GM04504 (cell line): ENCODE data around the gene ACTN1.
A peak's percentile ranks its signal among the peaks of the same experiment; 100 is the strongest.

Source experiments
- DNase-seq: peaks from one replicate; pipeline ENCODE4 v3.0.0-alpha.2; 2012; ENCODE audit warnings: low read depth

Gene ACTN1

DNA sequence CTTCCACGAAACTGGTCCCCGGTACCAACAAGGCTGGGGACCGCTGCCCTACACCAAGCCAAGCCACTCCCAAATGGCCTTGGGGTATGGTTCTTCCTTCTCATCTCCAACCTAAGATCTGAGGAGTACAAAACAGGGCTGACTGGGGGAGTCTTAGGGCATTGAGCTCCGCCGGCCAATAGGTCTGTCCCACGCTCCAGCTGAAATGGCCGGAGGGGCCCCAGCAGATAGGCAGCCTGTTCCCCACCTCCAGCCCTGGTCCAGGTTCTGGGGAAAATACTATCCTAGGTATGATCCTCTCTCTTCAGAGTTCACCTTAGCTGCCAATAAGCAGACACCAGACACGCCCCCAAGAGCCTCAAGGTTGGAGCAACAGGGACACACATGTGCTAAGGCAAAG is 90.2 kb downstream of the ACTN1 start:
- DNase-seq = no peak

DNA sequence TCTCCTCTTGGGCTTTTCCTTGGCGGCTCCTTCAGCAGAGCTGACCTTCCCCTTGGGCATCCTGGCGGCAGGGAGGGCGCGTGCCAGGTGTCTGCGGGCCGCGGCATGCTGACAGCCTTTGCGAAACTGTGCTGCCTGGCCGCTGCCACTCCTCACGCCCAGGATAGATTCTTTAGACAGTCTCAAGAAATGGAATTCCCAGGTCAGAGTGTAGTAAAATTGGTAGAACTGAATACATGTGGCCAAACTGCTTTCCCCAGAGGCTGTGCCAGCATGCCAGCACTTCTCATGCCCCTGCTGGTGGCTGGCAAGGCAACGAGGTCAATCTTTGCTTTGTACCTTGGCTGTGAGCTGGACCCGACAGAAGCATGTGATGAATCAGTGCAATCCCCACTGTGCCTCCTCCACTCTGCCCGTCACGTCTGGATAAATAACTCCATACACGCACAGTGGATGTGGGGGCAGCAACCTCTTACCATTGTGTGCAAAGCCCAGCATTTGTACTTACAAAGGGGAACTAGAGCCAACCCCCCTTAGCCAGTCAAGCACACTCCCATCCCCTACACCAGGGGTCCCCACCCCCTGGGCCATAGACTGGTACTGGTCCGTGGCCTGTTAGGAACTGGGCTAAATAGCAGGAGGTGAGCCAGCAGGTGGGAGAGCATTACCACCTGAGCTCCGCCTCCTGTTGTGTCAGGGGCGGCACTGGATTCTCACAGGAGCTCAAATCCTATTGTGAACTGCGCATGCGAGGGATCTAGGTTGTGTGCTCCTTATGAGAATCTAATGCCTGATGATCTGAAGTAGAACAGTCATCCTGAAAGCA is 90.9 kb downstream of the ACTN1 start:
- DNase-seq = no peak

DNA sequence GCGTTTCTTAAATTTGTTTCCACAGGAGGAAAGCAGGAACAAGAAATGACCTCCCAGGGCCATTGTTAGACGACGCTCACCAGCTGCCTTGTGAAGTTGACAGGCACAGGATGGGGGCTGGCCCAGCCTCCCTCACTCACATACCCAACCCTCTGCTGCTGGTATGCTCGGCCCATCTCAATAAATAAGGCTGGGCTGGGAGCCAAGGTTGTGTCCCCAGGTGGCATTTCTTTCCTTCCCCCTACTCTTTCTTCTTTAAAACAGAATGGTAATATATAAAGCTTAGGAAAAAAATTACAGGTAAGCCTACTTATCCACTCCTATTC is 93.0 kb downstream of the ACTN1 start:
- no peak for DNase-seq

DNA sequence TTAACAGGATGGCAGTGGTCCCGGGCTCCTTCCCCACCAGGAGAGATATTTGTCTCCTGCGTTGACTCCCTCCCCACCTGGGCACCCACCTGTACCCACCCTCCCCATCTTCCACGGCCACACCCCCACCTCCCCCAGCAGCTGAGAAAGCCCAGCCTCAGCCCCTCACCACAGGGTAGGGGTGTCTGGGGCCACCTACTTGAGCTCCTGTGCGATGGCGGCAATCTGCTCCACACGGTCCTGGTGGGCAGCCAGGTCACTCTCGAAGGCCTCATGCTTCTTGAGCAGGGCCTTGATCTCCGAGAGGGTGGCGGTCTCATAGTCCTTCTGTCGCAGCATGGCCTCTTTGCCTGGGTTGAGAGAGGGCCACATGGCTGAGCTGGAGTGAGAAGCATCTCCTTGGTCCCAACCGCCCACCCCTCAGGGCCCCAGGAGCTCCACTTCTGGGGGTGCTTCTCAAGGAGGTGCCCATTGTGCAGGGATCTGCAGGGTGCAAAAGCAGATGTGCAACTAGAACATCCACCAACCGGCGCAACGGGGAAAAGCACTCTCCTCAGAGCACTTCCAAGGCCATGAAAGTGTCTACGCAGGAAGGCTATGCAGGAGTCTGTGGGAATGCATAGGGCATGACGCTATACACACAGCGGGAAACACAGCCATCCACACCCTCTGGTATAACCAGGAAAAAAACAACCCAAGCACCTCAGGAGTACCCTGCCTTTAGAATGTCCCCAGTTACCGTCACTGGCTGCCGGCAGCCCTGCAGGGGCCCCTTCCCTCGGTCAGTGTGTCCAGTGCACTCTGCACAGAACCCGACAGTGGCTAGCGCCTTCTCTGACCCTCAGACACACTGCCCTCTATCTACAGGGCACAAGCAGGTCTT is 93.6 kb downstream of the ACTN1 start:
- no peak for DNase-seq

DNA sequence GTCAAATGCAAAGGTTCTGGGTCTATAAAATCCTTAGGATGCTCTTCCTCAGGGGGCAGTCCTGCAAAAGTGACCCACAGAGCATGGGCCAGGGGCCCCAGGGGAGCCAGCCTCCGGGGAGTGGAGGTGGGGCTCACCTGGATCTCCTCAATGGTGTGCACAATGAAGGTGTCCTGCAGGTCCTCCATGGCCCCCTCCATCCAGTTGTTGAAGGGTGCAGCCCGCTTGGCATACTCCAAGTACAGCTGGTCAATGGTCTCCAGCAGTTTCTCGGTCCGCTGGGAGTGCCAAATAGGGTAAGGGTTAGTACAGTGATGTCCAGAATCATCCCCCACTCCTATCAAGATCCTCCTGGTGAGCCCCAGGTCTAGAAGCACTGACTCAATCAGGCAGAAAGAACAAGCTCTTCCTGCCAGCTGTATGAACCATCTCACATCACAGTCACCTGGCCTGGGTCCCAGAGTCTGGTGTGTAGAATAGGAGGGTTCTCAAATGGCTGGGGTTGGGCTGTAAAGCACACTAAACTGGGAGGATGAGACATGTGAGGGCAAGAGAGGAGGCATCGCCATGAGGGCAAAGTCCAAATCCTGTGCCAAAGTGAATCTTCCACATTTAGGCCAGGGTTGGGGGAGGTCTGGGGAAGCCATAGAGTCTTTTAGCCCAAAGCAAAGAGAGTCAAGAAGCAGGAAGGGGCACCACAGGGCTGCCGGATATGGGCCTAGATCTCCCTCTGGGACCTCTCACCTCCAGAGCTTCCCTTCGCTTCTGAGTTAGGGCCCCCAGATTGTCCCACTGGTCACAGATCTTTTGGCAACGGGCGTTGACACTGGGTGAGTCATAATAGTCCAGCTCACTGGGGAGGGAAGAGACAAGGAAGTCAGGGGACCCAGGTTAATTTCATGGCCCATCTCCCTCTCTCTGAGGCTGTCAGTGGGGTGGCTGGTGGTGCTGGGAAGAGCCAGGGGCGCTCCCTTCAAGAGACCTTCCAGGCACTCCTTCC is 94.8 kb downstream of the ACTN1 start:
- DNase-seq = peak; percentile 87

GRCh38 chr14:68882235-68882634 is 96.9 kb downstream of the ACTN1 start:
- DNase-seq = no peak

DNA sequence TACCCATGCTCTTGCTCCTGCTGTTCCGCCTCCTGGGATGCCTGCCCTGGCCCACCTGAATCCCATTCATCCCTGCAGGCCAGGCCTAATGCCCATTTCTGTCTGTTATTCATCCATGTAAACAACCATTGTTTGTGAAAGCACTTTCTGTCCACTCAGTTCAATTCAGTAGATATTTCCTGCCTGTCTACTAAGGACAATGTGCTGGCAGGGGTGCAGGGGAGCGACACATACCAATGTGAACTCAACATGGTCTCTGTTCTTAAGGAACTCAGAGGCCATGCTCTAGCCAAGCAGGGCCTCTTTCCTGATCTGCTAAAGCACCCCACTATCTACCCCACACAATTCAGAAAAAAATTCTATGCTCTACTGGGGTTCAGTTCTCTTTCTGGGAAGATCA is 97.7 kb downstream of the ACTN1 start:
- no peak for DNase-seq

GRCh38 chr14:68880581-68881105 is 98.5 kb downstream of the ACTN1 start:
- DNase-seq = no peak

DNA sequence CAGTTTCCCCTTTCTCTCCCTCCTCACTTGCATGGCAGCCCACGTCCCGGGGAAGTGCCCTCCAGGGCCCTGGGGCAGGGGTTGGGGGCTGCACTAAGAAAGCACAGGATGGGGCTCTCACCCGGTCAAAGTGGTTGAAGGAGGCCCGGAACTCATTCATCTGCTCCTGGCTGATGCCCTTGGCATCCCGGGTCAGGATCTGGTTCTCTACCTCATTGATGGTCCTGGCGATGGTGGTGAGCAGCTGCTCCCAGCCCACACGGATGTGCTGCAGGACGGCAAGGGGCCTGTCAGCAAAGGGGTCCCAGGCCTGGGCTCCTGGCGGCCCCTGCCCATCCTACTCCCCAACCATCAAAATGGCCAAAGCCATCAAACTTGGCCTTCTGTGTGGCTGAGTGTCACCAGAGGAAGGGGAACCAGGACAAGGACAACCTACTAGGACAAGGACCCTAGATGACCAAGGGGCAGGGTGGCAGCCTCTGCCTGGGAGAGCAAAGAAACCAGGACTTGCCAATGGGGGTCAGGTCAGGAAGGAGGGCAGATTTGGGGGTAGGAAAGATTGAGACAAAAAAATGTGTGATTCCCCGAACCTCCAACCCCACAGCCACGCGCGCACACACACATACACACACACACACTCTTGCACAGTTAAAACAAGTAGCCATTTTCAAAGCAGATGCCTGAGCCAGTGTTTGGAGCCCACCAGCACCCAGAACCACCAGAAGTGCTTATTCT is 99.1 kb downstream of the ACTN1 start:
- no peak for DNase-seq

DNA sequence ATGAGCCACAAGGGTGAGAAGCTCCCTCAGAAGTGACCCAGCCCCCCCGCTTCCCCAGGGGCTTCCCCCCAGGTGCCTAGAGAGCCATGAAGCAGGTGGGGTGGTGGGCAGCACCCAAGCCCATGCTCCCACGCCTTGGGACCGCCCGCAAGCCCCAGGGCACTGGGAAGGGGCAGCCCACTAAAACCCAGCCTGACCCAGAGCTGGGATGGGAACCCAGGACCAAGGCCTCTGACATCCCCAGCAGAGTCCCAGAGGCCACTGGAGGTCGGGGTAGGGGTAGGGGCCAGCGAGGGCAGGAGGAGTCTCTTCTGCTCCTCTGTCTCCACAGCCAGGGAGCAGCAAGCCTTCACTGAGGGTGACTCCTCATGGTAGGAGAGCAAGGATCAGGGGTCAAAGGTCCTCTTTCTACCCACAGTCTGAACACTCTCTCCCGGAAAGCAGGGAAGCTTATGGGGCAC is 99.8 kb downstream of the ACTN1 start:
- DNase-seq = no peak

DNA sequence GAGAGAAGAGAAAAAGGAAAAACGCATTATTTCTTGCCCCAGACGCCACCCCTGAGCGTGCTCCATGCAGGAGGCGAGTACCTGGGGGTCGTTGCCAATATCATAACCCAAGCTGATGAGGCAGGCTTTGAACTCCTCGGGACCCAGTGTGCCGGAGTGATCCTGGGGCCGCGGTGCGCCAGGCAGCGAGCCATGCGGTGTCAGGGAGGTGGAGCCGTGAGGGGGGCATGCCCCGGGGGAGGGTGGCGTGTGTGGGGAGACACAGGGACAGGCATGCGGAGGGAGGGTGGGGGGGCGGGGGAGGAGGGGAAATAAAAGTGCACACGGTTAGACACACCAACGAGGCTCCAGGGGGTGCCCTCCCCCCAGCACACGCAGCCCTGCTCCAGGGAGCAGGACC is 100.2 kb downstream of the ACTN1 start:
- DNase-seq = no peak

DNA sequence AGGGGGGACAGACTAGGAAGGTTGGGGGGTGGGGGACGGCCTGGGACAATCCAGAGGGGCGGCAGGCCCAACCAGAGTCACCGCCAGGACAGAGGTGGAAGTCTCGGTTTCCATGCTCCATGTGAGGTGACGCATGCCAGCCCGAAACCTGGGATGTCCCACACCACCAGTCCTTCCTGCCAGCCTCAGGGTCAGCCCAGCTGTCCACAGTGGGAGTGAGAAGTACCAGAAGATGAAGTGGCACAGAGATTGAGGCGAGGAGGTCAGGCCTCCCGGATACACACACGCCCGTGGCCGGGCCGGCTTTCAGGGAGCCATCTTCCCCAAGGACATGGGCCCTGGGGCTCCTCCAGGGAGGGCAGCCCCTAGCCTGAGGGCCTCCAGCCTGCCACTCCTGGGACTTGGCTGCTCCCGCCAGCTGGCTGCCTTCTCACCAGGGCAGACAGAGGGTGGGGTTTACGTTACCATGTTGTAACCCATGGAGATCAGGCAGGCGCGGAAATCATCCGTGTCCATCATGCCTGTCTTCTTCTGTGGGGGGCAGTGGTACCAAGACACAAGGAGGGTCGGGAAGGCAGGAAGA is 101.0 kb downstream of the ACTN1 start:
- no peak for DNase-seq

GRCh38 chr14:68876976-68877375 is 102.1 kb downstream of the ACTN1 start:
- DNase-seq = no peak

DNA sequence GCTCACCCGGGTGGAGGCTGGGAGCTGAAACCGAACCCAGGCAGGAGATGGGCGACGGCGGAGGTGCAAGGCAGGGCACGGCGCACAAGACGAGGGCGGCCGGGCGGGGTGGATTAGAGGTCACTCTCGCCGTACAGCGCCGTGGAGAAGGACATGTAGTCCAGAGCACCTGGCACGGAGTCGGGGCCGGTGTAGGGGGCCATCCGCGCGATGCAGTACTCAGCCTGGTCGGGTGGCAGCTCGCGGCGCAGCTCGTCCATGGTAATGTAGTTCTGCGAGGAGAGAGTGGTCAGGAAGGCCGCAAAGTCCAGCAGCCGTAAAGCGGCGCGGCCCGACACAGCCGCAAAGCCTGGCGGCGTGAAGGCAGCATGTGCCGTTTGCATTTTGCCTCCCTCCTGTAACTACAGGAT is 104.4 kb downstream of the ACTN1 start:
- DNase-seq = no peak

DNA sequence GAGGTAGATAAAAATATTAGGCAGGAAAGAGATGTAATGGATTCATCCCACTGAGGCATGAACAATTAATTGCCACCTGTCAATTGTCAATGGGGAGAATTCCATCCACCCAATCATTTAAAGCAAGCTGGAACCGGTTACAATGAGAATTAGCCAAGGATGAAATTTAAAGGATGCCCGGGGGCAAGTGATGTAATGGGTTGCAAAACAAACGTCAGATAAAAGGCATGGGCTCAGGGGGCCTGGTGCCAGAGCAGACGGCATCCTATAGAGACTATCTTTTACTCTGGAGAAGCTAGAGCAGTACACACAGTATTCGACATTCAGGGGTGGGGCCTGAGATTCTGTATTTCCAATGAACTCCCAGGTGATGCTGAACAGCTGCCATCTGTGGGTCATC is 105.7 kb downstream of the ACTN1 start:
- no peak for DNase-seq

GRCh38 chr14:68871392-68871791 is 107.7 kb downstream of the ACTN1 start:
- no peak for DNase-seq

DNA sequence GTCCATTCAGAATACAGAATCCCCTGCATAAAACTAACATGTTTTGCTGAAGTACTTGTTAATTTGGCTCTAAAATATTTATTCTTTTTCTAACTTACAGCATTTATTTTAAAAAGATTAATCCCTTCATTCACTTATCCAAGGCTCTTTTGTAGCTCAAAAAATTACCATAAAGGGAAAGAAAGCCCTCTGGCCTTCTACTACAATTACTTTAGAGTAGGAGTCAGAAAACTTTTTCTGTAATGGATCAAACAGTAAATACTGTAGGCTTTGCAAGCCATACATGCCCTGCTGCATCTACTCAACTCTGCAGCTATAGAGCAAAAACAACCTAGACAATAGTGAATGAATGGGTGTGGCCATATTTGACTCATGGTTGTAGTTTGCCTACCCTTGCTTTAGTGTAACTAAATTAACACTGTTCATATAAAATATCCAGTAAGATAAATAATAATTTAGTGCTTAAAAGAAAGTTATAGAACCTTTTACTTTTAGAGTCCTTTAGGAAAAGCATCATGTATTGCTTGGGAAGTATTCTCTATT is 112.0 kb downstream of the ACTN1 start:
- DNase-seq = no peak

DNA sequence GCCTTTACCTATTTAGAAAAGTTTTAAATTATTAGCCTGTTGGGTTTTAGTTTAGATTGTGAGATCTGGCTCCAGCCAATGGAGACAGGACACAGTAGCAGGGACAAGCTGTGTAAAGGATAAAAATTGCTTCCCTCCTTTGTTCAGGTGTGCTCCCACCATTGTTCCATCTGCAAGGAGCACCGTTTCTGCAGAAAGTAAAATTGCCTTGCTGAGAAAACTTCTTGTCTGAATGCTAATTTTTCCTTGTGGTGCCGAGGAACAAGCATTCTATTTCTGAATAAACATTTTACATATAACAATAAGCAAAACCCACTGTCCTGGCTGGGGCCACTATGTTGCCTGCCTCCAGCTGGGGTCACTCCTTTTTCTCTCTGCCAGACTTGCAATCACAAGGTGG is 113.6 kb downstream of the ACTN1 start:
- no peak for DNase-seq

DNA sequence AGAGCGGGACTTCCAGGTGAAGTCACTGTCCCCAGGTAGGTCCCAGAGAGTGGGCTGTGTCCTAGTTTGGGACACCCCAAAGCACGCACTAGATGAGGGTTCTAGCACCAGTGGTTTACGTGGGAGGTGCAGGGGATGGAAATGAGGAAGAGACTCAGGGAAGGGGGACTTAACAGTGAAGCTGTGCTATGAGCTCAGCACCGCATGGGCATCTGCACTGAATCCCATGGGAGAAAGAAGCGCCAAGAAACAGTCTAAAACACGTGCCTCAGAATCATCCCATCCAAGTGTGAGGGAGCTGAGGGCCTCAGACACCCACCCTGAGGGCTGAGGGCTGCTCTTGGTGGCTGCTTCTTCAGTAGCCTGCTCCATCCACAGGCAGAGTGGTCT is 114.7 kb downstream of the ACTN1 start:
- no peak for DNase-seq

DNA sequence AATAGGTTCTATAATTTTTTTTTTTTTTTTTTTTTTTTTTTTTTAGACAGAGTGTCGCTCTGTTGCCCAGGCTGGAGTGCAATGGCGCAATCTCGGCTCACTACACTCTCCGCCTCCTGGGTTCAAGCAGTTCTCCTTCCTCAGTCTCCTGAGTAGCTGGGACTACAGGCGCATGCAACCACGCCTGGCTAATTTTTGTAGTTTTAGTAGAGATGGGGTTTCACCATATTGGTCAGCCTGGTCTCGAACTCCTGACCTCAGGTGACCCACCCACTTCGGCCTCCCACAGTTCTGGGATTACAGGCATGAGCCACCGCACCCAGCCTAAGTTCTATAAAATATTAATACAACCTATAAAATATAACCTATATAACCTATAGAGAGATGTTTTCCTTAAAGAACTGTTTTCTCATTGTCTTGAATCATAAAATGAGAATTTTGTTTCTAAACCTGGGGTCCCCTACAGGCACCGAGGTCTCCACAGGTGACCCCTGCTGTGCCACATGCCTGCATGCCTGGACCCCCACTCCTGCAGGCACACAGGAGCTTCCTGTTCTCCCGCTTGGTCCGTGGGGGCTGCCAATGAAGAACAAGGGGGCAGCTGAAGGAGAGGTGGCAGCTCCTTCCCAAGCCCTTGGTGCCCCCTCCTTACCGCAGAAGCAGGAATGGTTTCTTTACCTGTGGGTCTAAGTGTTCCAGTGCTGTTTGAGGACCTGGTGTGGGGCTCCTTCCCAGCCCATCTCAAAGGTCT is 115.3 kb downstream of the ACTN1 start:
- no peak for DNase-seq
